ENCODE results near the gene KRT73. TPM values are rescaled to one million over a fixed set of nuclear protein-coding genes. Genes with fewer than 3 reads are reported as not detected.

Gene KRT73
- total and polyA plus RNA-seq, 9 of the 15 experiments (the other 6 are each of a cell fraction or from before 2014, with no cell fraction given): 0.09 to 0.18 (median 0.13) TPM; not detected in 5

GRCh38 chr12:52636189-52636588, 17.8 kb upstream of the KRT73 start:
- no TSS peak for BruUV-seq (replicated peaks)
- Histone ChIP-seq H4K20me1 (replicated peaks; ENCODE audit: control insufficient read depth, insufficient read depth, low read length) (no peaks in the 10 kb centered on the region), H3K9me3 (replicated peaks; ENCODE audit: control insufficient read depth, insufficient read depth, low read depth, low read length) (no peaks in the 10 kb centered on the region), H3K79me2 (ENCODE audit: control insufficient read depth, insufficient read depth, low read length) (no peaks in the 10 kb centered on the region), H3K4me3 (no peak overlapping the region), H3K4me2 (ENCODE audit: insufficient read depth, low read length) (no peak overlapping the region), H3K27me3 (ENCODE audit: control insufficient read depth in 2 of 2, insufficient read depth in 2 of 2, low read length in 2 of 2) (no peaks in the 10 kb centered on the region), H3K9me1 (ENCODE audit: control insufficient read depth, insufficient read depth, low read length) (no peaks in the 10 kb centered on the region), H3K9ac (ENCODE audit: insufficient read depth in 1 of 2, low read depth in 2 of 2, low read length in 2 of 2) (peak overlapping the region in 1 of 2 experiments; percentile 22; a peak in 1 of 4 replicates), H3K27ac (ENCODE audit: extremely low read depth, low read depth, low read length) (no peak overlapping the region), H2AFZ (ENCODE audit: low read depth, low read length) (no peak overlapping the region), H3K4me1 (replicated peaks in 1 of 2; ENCODE audit: control insufficient read depth in 2 of 2, insufficient read depth in 2 of 2, low read length in 2 of 2) (peaks cover 4 to 21% of the 10 kb centered on the region in 2 experiments; a peak in 4 of 5 replicates), H3K36me3 (ENCODE audit: control insufficient read depth, insufficient read depth, low read length) (no peaks in the 10 kb centered on the region)
- intact Hi-C loops (cut with micrococcal nuclease) (no loop called here), in situ Hi-C loops (cut with MboI) (no loop called here)
- ATAC-seq: no peak
- ChIA-PET CTCF (ENCODE audit: low intra/inter-chr PET ratio) (no interaction called here), POLR2A (interaction anchor here (0.8 to 1.0 kb wide), 3 partner anchors 10 to 25 kb away, joined by 3 read pairs; no protein-coding TSS in a partner anchor)
- TF ChIP-seq SPI1 (IDR thresholded peaks at IDR 0.05; ENCODE audit: borderline replicate concordance, low read depth, low read length): no peak
- TF ChIP-seq POU5F1 (IDR thresholded peaks at IDR 0.05; ENCODE audit: borderline replicate concordance, low read depth, low read length, partially characterized antibody): peak; percentile 15
- 59% methylated on average over 6 of the region's 6 CpGs for WGBS (ENCODE audit: insufficient coverage, low coverage, missing lambda C conversion rate)
- FAIRE-seq: no peak
- no peak for DNase-seq (ENCODE audit: extremely low read depth in 1 of 4, low spot score in 3 of 4)

- H3K4me1 ChIP-seq (replicated peaks in 1 of 2; ENCODE audit: control insufficient read depth in 2 of 2, insufficient read depth in 2 of 2, low read length in 2 of 2): peaks cover 8 to 33% of the 10 kb centered on the region in 2 experiments
- no peaks in the 10 kb centered on the region for H4K20me1 ChIP-seq (replicated peaks; ENCODE audit: control insufficient read depth, insufficient read depth, low read length)
- intact Hi-C loops (cut with micrococcal nuclease): no loop called here
- DNase-seq (ENCODE audit: extremely low read depth in 1 of 4, low spot score in 3 of 4): no peak
- no peak for FAIRE-seq
- no peaks in the 10 kb centered on the region for H3K9me3 ChIP-seq (replicated peaks; ENCODE audit: control insufficient read depth, insufficient read depth, low read depth, low read length)
- H3K27ac ChIP-seq (ENCODE audit: extremely low read depth, low read depth, low read length): no peak overlapping the region
- no peaks in the 10 kb centered on the region for H3K9me1 ChIP-seq (ENCODE audit: control insufficient read depth, insufficient read depth, low read length)
- H2AFZ ChIP-seq (ENCODE audit: low read depth, low read length): no peak overlapping the region
- no peak for ATAC-seq
- no peak overlapping the region for H3K4me2 ChIP-seq (ENCODE audit: insufficient read depth, low read length)
- CTCF ChIA-PET (ENCODE audit: low intra/inter-chr PET ratio): no interaction called here
- in situ Hi-C loops (cut with MboI): no loop called here
- BruUV-seq (replicated peaks): no TSS peak
- H3K36me3 ChIP-seq (ENCODE audit: control insufficient read depth, insufficient read depth, low read length): no peaks in the 10 kb centered on the region
- H3K4me3 ChIP-seq: no peak overlapping the region
- H3K9ac ChIP-seq (ENCODE audit: insufficient read depth in 1 of 2, low read depth in 2 of 2, low read length in 2 of 2): peak overlapping the region in 1 of 2 experiments; percentile 44; a peak in 2 of 4 replicates
- POLR2A ChIA-PET: interaction anchor here (0.8 kb wide), 1 partner anchor 26 kb away, joined by 5 read pairs; no protein-coding TSS in a partner anchor
- H3K27me3 ChIP-seq (ENCODE audit: control insufficient read depth in 2 of 2, insufficient read depth in 2 of 2, low read length in 2 of 2): no peaks in the 10 kb centered on the region
- H3K79me2 ChIP-seq (ENCODE audit: control insufficient read depth, insufficient read depth, low read length): no peaks in the 10 kb centered on the region
- 34% methylated on average over 6 of the region's 7 CpGs for WGBS (ENCODE audit: insufficient coverage, low coverage, missing lambda C conversion rate)
- TF ChIP-seq ZNF584 (CRISPR knock-in tag; IDR thresholded peaks at IDR 0.05; ENCODE audit: low read depth) (no peak), NFIX (CRISPR knock-in tag; IDR thresholded peaks at IDR 0.05; ENCODE audit: low read depth) (0 out of 2 replicates have a peak, but pooled peaks have one; percentile 15), XRCC5 (IDR thresholded peaks at IDR 0.05; ENCODE audit: low read depth, low read length) (no peak), NFIC (IDR thresholded peaks at IDR 0.05) (peak; percentile 83), FOXJ3 (CRISPR knock-in tag; IDR thresholded peaks at IDR 0.05) (no peak), ZNF212 (CRISPR knock-in tag; IDR thresholded peaks at IDR 0.05) (no peak), CBX3 (IDR thresholded peaks at IDR 0.05; ENCODE audit: borderline replicate concordance in 1 of 2, low read length in 2 of 2) (no peak), WHSC1 (IDR thresholded peaks at IDR 0.05; ENCODE audit: low read length) (no peak), MAFF (IDR thresholded peaks at IDR 0.05; ENCODE audit: low read length) (peak; percentile 80), JUND (IDR thresholded peaks at IDR 0.05; ENCODE audit: borderline replicate concordance, low read depth, low read length) (no peak), JUND (tag; IDR thresholded peaks at IDR 0.05; ENCODE audit: borderline replicate concordance, low read depth, low read length) (no peak), PTRF (tag; IDR thresholded peaks at IDR 0.05) (no peak), ARNT (IDR thresholded peaks at IDR 0.05) (no peak), MIER1 (IDR thresholded peaks at IDR 0.05; ENCODE audit: low read depth) (no peak), ADNP (tag; IDR thresholded peaks at IDR 0.05) (no peak), ZNF408 (CRISPR knock-in tag; IDR thresholded peaks at IDR 0.05; ENCODE audit: low read depth) (no peak)
Observed at GRCh38 chr12:52634266-52635056, 16.1 kb upstream of the KRT73 start.
